ENCODE measurements around the gene NOX3.

- TF ChIP-seq POLR2A (IDR thresholded peaks at IDR 0.05; ENCODE audit: low read depth, low read length) (no peak), SPI1 (IDR thresholded peaks at IDR 0.05; ENCODE audit: low read depth, low read length) (no peak), POLR2AphosphoS5 (IDR thresholded peaks at IDR 0.05; ENCODE audit: low read depth, low read length) (no peak)
Observed at GRCh38 chr6:155487371-155488130, 31.9 kb upstream of the NOX3 start.

All from GM12891 (cell line).